SKM-1 (cell line): ENCODE data around the gene ZCRB1.
A peak's percentile ranks its signal among the peaks of the same experiment; 100 is the strongest.
"Not testable (repeated sequence)": the region's sequence is repeated elsewhere in the genome, so short reads cannot be mapped to it uniquely, and the experiment has no call there.

Source experiments
- DNase-seq: peaks from one replicate; lab custom pipeline; 2025; ENCODE audit not compliant: unreplicated experiment; lab: John Stamatoyannopoulos, UW

The ZCRB1 gene, protein sequence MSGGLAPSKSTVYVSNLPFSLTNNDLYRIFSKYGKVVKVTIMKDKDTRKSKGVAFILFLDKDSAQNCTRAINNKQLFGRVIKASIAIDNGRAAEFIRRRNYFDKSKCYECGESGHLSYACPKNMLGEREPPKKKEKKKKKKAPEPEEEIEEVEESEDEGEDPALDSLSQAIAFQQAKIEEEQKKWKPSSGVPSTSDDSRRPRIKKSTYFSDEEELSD

DNA sequence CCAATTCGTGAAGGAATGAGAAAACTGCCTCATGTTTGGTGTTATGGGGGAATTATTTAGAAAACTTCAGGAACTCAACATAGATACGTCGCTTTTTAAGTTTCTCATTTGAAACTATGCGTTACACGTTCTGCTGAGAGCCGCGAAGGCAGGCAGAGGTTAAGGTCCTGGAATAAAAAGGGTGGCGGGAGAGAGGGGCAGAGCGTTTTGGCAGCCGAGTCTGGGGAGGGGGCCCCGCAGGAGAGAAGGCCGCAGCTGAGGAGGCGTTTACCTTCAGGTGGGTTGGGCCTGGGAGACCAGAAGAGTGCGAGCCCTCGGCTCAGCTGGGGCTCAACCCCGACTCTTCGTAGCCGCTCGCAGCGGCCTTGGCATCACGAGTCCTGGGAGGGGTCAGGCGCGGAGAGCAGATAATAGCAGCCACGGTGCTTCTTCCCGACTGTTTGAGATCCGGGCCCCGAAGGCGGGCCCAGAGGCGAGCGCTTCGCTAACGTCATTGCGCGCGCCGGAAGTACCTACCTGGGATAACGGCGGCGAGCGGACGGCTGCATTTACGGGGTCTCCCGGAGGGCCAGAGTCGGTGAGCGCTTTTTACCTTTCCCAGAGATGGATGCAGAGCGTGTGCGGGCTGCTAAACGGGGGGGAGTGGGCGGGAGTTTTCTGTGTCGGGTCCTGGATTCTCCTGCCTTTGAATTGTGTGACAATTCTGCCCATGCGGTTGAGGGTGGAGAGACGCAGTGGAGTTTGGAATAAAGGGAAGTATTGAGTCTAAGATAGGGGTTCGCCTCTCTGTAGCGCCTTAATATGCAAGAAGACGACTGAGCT is at the start of gene ZCRB1, which contains the start of gene PPHLN1:
Gene ZCRB1, minus strand, starts transcription at position 442 of the 822 bp plus-strand sequence. CDS start 1,992 bp downstream, outside the sequence.
Gene PPHLN1, plus strand, starts transcription at position 515 of the 822 bp plus-strand sequence. CDS start 9,736 bp downstream, outside the sequence.
- peak; percentile 2 for DNase-seq

DNA sequence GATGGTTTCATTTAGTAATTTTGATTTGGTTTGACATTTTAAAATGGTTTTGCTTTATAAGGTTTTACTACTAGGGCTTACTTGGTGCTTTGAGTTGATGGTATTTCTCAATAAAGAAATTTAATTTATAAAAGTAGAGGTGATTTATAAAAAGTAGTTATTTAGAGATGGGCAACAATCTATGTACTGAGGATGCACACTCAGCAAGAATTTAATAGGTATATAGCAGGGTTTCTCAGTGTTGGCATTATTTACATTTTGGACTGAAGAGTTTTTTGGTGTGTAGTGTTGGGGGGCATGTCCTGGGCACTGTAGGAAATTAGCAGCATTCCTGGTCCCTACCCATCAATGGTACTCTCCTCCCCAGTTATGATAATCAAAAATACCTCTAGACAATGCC is 47.8 kb upstream of the ZCRB1 start:
- DNase-seq: no peak

DNA sequence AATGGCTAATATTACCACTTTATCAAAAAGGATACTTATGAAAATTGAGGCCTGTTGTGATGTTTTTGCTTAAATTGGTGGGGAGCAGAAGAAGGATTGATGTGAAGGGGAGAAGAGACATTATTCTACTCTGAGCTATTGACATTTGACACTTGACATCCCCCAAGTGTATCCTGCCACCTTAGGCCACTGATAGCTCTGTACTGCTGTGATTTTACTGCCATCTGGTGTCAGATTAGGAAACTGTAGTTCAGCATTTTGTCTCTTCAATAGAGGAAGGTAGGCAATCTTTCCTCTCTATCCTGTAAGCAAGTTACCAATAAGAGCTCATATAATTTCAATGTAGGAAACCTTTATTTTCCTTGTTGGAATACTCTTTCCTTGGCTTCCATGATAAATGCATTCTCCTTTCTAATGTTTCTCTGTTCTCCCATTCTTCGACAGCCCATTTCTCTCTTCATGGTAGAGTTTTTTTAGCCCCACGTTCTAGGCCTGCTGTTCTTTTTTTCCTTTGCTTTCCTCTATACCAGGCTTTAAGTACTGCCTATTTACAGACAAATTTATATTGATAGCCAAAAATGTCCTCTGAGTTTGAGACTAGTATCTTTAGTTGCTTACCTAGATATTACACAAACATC is 46.4 kb upstream of the ZCRB1 start:
- no peak for DNase-seq

DNA sequence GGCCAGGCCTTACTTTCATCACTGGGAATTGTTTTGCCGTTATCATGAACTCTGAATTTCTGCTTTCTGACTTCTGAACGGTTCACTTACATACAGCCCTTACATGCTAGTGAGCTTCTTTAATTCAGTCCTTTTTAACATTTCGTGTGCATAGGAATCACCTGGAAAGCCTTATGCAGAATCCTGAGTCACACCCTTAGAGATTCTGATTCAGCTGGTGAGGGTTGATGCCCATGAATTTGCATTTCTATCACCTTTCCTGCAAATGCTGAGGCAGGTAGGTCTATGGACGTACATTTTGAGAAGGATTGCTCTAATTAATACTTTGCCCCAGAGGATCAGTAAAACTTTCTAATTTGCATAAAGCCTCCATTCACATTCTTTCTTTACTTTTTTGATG is 44.1 kb upstream of the ZCRB1 start:
- DNase-seq: no peak

DNA sequence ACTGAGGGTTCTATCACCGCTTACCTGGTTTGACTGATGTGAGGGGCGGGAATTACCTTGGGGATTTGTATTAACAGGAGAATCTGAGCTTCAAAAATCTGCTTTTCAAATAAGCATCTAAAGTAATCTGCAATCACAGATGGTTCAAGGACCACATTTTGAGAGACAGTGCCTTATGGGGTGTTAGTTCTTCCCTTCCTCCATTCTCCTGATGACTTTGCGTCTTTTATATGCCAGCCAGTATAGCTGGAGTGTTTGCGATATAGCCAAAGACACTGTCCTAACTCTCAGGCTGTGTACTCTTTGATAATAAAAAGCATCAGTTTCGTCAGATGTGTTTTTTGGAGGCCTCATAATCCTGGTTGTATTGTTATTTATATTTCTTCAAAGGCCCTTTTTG is 39.6 kb upstream of the ZCRB1 start:
- no peak for DNase-seq

DNA sequence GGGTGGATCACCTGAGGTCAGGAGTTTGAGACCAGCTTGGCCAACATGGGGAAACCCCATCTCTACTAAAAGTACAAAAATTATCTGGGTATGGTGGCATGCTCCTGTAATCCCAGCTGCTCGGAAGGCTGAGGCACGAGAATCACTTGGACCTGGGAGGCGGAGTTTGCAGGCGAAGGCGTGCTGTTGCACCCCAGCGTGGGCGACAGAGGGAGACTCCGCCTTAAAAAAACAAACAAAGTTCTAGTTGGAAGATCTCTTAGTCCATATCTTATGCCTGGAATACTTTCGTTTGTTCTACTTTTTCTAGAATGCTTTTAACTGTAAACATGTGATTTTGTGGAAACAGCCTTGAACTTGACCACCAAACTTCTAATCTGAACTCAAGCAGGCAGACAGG is 38.8 kb upstream of the ZCRB1 start:
- DNase-seq: no peak

DNA sequence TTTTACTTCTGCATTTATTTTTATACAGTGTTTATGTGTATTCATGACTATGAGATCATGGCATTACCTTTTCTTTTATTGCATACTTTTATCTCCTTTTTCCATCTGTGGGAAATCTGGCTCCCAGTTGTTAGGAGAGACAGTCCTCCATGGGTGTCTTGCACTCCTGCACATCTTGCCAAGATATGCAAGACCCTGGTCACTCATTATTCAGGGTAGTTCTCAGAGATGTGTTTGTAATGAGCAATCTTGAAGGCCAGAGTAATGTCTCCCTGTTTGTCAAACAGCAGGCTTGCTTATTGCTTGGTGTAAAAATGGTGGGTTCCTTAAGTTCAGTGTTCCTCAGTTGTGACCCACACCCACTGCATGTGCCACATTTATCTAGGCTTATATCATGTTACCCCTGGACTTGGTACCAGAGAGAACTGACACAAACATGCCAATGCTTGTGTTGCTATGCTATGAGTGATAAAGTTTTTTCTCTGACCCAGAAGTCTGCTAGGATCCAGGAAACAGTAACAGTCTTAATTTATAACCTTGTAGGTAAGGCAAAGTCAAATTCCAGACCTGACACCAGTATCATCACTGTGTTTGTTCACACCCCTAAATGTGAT is 36.9 kb upstream of the ZCRB1 start:
- DNase-seq: no peak

DNA sequence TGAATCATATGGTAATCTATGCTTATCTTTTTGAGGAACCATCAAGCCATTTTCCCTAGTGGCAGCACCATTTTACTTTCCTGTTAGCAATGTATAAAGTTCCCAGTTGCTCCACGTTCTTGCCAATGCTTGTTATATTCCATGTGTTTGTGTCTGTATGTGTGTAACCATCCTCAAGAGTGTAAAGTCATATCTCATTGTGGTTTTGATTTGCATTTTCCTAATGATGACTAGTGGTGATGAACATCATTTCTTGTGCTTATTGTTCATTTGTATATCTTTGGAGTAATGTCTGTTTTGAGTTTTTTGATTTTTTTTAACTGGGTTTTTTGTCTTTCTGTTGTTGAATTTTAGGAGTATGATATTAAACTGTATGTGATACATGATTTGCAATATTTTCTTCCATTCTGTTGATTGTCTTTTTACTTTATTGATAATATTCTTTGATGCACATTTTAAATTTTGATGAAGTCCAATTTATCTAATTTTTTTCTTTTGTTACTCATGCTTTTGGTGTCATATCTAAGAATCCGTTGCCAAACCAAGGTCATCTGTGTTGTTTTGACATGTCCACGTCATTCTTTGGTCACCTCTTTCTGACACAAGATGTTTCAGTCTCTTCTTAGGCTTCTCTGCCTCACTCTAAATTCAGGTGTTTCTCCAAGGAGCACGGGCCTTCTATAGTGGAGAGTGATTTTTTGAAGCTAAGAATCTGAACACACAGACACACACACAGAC is 36.2 kb upstream of the ZCRB1 start:
- no peak for DNase-seq

DNA sequence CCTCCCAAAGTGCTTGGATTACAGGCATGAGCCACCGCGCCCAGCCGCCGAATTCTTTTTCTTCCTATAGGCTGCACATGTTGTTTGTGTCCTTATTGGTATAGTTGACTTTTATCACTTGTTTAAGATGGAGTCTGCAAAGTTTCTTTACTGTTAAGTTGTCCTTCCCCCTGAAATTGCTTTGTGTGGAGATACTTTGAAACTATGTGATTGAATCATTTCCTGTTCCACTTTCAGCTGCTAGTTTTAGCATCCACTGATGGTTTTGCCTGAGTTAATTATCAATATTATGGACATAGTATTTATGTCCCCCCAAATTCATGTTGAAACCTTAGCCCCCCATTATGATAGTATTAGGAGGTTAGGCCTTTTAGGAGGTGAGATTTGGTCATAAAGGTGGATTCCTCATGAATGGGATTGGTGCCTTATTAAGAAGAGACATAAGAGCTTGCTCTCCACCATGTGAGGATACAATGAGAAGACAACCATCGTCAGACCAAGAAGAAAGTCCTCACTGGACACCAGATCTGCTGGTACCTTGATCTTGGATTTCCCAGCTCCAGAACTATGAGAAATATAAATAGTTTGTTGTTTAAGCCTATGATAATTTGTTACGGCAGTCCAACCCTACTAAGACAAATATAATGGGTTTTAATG is 35.0 kb upstream of the ZCRB1 start:
- DNase-seq: no peak

DNA sequence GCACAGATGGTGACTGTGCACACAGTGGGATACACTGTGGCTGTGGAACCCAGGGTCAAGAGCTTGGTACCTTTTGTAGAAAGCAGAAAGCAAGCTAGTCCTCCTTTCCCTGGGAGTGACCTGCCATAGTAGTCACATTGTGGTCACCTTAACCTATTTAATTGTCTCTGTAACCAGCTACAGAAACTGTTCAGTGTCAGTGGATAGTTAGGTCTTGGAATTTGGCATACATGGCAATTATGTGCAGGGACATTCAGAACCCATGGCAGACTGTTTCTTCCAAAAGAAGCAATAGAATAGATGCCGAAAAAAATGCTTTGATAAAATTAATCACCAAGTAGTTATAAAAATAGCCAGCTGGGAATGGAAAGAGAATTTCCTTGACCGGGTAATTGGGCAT is 30.4 kb upstream of the ZCRB1 start:
- no peak for DNase-seq

DNA sequence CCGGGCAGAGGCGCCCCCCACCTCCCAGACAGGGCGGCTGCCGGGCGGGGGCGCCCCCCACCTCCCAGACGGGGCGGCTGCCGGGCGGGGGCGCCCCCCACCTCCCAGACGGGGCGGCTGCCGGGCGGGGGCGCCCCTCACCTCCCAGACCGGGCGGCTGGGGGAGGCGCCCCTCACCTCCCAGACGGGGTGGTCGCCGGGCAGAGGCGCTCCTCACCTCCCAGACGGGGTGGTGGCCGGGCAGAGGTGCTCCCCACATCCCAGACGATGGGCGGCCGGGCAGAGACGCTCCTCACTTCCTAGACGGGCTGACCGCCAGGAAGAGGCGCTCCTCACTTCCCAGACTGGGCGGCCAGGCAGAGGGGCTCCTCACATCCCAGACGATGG is 24.1 kb upstream of the ZCRB1 start:
- not testable (repeated sequence) for DNase-seq

DNA sequence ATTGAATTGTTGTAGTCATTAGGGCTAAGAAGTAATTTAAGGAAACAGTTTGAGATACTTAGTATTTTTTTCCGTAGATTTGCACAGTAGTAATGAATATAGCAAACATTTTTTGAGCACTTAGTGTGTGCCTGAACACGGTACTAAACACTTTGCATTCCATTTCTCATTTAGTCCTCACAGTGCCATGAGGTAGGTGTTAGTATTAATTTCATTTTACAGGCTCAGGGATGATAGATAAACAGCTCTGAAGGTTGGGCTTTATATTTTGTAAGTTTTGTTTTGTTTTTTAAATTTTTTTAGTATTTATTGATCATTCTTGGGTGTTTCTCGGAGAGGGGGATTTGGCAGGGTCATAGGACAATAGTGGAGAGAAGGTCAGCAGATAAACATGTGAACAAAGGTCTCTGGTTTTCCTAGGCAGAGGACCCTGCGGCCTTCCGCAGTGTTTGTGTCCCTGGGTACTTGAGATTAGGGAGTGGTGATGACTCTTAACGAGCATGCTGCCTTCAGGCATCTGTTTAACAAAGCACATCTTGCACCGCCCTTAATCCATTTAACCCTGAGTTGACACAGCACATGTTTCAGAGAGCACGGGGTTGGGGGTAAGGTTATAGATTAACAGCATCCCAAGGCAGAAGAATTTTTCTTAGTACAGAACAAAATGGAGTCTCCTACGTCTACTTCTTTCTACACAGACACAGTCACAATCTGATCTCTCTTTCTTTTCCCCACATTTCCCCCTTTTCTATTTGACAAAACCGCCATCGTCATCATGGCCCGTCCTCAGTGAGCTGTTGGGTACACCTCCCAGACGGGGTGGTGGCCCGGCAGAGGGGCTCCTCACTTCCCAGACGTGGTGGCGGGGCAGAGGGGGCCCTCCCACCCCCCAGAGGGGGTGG is 23.5 kb upstream of the ZCRB1 start:
- not testable (repeated sequence) for DNase-seq

DNA sequence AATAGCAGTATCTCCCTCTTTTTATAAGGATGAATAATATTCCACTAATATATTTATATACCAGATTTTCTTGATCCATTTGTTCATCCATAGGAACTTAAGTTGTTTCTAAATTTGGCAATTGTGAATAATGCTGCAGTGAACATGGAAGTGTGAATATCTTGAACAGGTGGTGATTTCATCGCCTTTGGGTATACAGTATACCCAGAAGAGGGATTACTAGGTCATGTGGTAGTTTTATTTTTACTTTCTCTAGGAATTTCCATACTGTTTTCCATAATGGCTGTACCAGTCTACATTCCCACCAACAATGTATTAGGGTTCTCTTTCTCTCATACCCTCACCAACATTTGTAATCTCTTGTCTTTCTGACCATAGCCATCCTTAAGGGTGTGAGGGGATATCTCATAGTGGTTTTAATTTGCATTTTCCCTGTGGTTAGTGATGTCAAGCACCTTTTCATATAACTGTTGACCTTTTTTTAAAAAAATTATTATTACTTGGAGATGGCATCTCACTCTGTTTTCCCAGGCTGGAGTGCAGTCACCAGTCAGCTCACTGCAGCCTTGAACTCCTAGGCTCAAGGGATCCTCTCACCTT is 20.6 kb upstream of the ZCRB1 start:
- no peak for DNase-seq

DNA sequence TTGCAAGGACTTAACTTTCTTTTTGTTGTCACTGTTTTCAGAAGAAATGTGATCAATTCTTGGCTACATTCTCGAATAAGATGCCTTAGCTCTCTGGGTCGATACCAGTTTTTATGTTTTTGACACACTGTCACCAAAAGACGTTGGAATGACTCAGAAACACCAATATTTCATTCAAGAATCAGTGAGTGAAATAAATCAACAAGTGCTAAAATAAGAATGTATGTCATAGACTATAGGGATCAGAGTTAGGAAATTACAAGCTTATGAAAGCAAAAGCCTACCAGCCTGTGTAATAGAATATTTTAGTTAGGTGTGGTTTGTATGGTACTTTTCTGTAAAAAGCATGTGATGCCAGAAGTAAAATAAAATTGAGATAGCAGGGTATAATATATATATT is 17.8 kb upstream of the ZCRB1 start:
- DNase-seq: no peak

DNA sequence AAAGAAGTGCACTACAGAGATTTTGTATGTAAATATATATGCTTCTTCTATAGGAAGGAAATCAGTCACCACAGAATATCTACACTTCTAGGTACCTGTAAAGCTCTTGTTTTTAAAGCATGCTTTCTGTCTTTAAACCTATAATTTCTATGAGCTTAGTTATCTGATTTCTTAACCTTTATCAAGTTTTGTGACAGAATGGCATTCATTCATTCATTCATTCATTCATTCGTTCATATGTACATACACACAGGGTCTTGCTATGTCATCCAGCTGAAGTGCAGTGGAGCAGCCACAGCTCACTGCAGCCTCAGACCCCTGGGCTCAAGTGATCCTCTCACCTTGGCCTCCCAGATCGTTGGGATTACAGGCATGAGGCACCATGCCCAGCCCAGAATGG is 16.1 kb upstream of the ZCRB1 start:
- no peak for DNase-seq

DNA sequence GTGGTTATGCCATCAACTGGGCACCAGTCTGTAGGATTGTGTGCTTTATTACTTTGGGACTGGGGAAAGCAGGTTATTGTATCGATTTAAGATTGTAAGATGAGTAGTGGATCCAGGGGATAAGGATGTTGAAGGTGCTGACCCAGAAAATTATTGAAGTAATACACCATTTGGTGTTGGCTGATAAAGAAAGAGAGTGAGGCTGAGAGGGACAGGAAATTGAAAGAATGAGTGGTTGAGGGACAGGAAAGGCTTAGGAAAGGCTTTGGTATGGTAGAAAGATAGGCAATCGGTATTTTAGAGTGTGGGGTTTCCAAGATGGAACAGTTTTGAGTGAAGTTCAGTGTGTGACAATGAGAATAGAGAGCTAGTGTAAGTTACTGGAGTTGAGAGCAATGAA is 12.4 kb upstream of the ZCRB1 start:
- DNase-seq: no peak

DNA sequence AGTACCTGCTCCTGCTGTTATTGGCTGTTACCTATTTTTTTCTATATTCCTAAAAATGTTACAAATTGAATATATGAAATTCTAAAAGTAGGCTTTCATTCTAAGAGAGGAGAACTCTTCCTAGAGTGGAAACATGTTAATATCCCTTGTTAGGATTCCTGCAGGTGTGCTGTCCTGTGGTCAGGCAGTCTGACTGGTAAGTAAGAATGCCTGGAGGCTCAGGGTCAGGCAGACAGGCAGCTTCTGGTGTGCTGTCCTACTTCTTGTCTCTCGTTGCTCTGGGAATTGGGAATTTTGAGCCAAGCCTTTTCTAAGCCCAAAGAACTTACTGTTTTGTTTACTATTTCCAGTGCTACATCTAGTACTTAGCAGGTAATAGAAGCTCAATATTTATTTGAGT is 10.4 kb upstream of the ZCRB1 start:
- DNase-seq: no peak

DNA sequence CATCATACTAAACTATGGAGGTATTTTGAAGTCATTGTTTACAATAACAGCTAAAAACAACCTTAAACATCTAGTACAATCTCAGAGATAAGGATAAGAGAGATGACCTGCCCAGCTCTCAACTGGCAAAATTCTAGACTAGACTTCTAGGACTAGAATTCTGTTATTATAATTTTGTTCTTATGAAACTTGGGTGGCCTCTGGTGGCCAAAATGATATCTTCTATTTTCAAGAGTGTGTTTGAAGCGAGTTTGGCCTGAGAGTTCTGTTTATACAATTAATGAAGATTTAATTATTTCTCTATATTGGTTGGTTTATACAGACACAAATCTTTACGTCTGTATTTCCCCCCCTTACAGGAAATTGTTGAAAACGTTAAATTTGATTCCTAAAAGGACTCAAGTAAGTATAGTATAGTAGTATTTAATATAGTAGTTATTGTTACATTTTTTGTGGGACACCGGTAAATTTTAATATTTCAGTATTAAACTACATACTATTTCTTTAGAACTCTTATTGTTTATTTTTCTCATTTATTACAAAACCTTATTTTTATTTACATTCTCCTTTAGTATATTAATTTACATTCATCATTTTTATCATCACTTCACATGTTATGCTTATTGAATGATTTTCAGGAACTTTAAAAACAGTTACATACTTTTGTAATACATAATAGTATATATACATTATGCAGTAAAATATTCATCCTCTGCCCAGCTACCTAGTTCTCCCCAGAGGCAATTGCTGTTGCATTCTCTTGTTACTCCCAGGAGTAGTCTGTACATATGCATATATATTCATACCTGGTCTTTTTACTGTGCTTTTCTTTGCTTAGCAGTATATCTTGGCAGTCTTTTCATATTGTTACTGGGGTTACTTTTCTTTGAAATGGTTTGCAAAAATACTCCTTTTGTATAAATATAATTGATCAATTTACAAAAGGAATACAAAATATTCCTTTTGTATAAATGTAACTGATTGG is 6.7 kb upstream of the ZCRB1 start:
- DNase-seq: no peak
